Measurements from ENCODE around the gene RNF220. TPM values are rescaled to one million over a fixed set of nuclear protein-coding genes. Genes with fewer than 3 reads are reported as not detected.

Gene RNF220
- polyA plus RNA-seq, 1 donor = 83.4 TPM

DNA sequence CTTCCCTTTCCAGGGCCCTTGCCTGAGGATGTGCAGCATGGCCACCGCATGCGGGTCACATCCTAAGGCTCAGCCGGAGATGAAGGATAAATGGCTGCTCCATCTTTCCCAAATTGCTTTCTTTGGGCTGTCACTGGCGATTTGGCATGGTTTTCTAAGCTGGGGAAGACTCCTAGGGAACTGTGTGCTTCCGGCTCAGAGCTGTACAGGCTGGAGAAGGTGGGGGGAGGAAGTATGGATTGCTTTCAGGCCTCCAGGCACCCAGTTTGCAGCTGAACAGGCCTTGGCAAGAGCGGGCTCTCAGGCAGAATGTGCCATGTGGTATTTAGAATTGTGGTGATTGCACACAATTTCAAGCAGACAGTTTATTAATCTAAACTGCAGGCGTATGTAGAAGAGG, 220.3 kb downstream of the RNF220 start:
- Histone ChIP-seq H3K27ac (ENCODE audit: low read length) (no peak overlapping the region), H3K36me3 (ENCODE audit: control insufficient read depth, insufficient read depth, low read length) (no peaks in the 10 kb centered on the region)
- WGBS (ENCODE audit: insufficient coverage, low lambda C conversion rate) = 67% methylated on average over 1 of the region's 7 CpGs

DNA sequence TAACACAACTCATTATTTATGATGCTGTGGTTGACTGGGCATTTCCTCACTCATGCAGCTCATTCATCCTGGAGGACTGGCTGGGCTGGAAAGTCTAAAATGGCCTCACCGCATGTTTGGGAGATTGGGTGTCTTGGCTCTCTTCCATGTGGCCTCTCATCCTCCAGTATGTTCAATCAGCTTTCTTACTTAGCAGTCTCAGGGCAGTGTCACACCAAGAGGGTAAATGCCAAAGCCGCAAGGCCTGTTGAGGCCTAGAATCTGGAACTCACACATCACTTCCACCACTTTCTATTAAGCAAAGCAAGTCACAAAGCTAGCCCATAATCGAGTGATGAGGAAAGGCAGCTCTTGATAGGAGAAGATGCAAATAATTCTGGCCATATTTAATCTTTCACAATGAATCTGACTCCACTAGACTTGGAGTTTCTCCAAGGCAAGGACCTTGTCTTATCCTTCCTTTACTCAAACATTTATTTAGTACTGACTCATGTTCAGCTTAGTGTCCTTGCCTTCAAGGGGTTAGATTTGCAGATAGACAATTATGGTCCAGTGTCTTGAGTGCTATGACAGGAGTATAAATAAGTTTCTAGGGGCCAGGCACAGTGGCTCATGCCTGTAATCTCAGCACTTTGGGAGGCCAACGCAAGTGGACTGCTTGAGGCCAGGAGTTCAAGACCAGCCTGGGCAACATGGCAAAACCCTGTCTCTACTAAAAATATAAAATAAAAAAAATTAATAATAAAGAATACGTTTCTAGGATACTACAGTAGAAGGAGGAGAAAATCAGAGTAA, 224.1 kb downstream of the RNF220 start:
- Histone ChIP-seq H3K27me3 (ENCODE audit: control insufficient read depth, insufficient read depth, low read length) (no peaks in the 10 kb centered on the region), H3K27ac (ENCODE audit: low read length) (no peak overlapping the region), H3K4me3 (ENCODE audit: low read length) (no peak overlapping the region), H3K9me3 (ENCODE audit: control insufficient read depth, low read depth, low read length) (no peaks in the 10 kb centered on the region), H3K4me1 (ENCODE audit: control insufficient read depth, insufficient read depth, low read length) (peaks cover 18% of the 10 kb centered on the region), H3K36me3 (ENCODE audit: control insufficient read depth, insufficient read depth, low read length) (peaks cover 10% of the 10 kb centered on the region)
- 94% methylated on average over 3 of the region's 5 CpGs for WGBS (ENCODE audit: insufficient coverage, low lambda C conversion rate)
- DNase-seq = no peak

More for the DNA sequence above, 220.3 kb downstream of the RNF220 start:
- DNase-seq = no peak
- Histone ChIP-seq H3K4me3 (ENCODE audit: low read length) (no peak overlapping the region), H3K27me3 (ENCODE audit: control insufficient read depth, insufficient read depth, low read length) (no peaks in the 10 kb centered on the region), H3K9me3 (ENCODE audit: control insufficient read depth, low read depth, low read length) (no peaks in the 10 kb centered on the region), H3K4me1 (ENCODE audit: control insufficient read depth, insufficient read depth, low read length) (no peaks in the 10 kb centered on the region)

DNA sequence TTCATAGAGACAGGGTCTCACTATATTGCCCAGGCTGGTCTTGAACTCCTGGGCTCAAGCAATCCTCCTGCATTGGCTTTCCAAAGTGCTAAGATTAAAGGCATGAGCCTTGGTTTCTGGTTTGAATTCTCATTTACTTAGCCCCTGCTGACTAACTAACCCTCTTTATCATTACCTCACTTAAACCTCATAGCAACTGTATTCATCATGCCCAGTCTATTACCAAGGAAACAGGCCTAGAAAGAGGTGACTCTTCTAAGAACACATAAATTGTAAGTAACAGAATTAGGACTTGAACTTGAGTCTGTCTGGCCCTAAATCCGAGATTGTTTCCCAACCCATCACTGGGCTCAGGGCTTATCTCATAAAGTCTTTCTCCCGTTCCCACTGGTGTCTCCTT, 225.1 kb downstream of the RNF220 start:
- Histone ChIP-seq H3K27ac (ENCODE audit: low read length) (no peak overlapping the region), H3K27me3 (ENCODE audit: control insufficient read depth, insufficient read depth, low read length) (no peaks in the 10 kb centered on the region), H3K9me3 (ENCODE audit: control insufficient read depth, low read depth, low read length) (no peaks in the 10 kb centered on the region), H3K36me3 (ENCODE audit: control insufficient read depth, insufficient read depth, low read length) (peaks cover 20% of the 10 kb centered on the region), H3K4me3 (ENCODE audit: low read length) (no peak overlapping the region), H3K4me1 (ENCODE audit: control insufficient read depth, insufficient read depth, low read length) (peaks cover 20% of the 10 kb centered on the region)
- no CpG with 5 or more reads among the region's 2 CpGs for WGBS (ENCODE audit: insufficient coverage, low lambda C conversion rate)
- no peak for DNase-seq

DNA sequence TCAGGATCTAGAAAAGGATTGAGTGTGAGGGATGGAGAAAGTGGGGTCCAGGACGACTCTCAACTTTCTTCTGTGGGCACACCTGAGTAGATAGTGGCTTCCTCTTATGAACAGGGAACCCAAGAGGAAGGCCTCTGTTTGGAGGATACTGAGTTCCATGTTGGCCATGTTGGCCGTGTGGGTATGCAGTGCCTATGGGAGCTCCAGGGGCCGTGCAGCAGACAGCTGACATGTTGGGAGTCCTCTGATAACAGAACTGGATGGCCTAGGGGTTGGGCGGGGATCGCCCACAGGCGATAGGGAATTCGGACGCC, 226.2 kb downstream of the RNF220 start:
- Histone ChIP-seq H3K9me3 (ENCODE audit: control insufficient read depth, low read depth, low read length) (no peaks in the 10 kb centered on the region), H3K36me3 (ENCODE audit: control insufficient read depth, insufficient read depth, low read length) (peaks cover 32% of the 10 kb centered on the region), H3K4me1 (ENCODE audit: control insufficient read depth, insufficient read depth, low read length) (peaks cover 20% of the 10 kb centered on the region), H3K4me3 (ENCODE audit: low read length) (peak overlapping the region; percentile 66), H3K27me3 (ENCODE audit: control insufficient read depth, insufficient read depth, low read length) (no peaks in the 10 kb centered on the region), H3K27ac (ENCODE audit: low read length) (peak overlapping the region; percentile 87)
- no CpG with 5 or more reads among the region's 8 CpGs for WGBS (ENCODE audit: insufficient coverage, low lambda C conversion rate)
- DNase-seq = no peak

DNA sequence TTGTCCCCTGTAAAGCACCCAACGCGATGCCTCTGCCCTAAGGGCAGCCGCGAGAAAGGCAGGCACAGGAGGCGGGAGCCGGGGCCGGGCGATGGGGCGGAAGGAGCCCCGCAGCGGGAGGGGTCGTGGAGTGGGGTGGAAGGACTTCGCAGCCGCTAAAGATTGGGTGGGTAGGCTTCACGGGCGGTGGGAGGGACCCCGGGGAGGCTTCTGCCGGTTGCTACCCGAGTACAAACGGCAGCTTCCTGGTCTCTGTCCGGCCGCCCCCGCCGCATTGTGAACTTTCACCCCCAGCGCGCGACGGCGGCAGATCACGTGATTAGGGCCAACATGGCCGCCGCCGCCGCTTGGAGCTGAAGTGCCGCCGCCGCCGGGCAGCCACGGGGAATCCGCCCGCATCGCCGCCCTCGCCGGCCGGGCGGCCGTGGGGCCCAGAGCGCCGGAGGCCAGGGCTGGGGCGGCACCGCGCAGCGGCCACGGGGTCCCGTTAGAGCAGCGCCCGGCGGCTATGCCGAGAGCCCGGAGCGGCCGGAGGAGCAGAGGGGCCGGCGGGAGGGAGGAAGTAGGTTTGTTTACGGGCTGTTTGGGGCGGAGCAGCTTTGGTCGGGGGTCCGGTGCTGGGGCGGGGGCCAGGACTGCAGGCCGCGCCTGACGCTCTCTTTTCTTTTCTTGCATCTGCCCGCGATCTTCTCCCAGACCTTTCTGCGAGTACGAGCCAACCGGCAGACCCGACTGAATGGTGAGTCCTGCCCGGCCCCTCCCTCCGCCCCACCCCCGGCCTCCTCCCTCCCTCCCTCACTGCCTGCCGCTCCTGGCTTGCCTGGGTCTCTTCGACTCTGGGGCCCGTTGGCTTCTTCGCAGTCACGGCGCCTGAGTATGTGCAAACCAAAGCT, 226.8 kb downstream of the RNF220 start:
- Histone ChIP-seq H3K4me1 (ENCODE audit: control insufficient read depth, insufficient read depth, low read length) (peaks cover 20% of the 10 kb centered on the region), H3K4me3 (ENCODE audit: low read length) (peak overlapping the region; percentile 66), H3K27me3 (ENCODE audit: control insufficient read depth, insufficient read depth, low read length) (no peaks in the 10 kb centered on the region), H3K36me3 (ENCODE audit: control insufficient read depth, insufficient read depth, low read length) (peaks cover 38% of the 10 kb centered on the region), H3K9me3 (ENCODE audit: control insufficient read depth, low read depth, low read length) (no peaks in the 10 kb centered on the region), H3K27ac (ENCODE audit: low read length) (peak overlapping the region; percentile 87)
- DNase-seq = peak; percentile 86 to 95
- WGBS (ENCODE audit: insufficient coverage, low lambda C conversion rate) = no CpG with 5 or more reads among the region's 88 CpGs

DNA sequence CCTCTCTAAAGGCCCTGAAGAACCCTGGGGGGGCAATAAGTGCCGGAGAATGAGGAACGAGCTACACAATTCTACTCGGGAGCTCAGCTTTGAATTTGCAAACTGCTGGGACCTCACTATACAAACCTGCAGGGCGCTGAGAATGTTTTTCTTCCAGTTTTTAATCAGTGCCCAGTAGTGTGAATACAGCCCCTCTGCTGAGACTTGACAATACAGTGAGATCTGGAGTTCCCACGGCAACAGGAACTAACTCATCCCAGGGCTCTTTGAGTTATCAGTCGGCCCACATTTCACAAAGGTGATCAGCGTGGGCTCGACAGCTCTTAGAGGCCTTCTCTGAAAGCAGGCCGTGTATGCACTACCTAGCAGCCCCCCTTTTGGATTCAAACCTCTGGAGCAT, 227.5 kb downstream of the RNF220 start:
- no peaks in the 10 kb centered on the region for H3K27me3 ChIP-seq (ENCODE audit: control insufficient read depth, insufficient read depth, low read length)
- peak overlapping the region; percentile 66 for H3K4me3 ChIP-seq (ENCODE audit: low read length)
- no peak for DNase-seq
- peaks cover 45% of the 10 kb centered on the region for H3K36me3 ChIP-seq (ENCODE audit: control insufficient read depth, insufficient read depth, low read length)
- peak overlapping the region; percentile 61 for H3K27ac ChIP-seq (ENCODE audit: low read length)
- no peaks in the 10 kb centered on the region for H3K9me3 ChIP-seq (ENCODE audit: control insufficient read depth, low read depth, low read length)
- no CpG with 5 or more reads among the region's 9 CpGs for WGBS (ENCODE audit: insufficient coverage, low lambda C conversion rate)
- H3K4me1 ChIP-seq (ENCODE audit: control insufficient read depth, insufficient read depth, low read length) = peaks cover 20% of the 10 kb centered on the region

DNA sequence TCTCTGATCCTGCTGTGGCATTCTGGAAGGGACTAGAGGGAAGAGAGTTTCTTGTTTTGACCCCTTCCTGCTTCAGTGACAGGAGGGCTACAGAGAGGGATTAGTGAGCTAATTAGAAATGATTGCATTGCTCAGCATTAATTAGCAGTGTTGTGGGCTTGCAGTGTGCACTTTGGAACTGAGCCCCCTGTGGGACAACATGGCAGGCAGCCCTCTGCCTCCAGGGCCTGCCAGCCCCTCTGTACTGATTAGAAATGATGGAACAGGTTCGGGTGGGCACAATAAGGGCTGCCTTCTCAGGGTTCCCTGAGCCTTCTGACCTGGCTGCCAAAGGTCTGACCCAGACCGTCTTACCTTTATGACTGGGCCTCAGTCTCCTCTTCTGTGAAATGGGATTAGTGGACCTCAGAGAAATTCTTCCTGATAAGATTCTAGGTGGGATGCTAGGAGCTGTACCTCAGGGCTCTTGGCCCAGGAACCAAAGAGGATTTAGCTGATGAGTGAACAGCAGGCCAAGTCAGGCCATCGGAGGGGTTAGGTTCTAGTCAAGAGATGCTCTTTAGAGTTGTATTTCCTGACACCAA, 229.6 kb downstream of the RNF220 start:
- no CpG with 5 or more reads among the region's 3 CpGs for WGBS (ENCODE audit: insufficient coverage, low lambda C conversion rate)
- Histone ChIP-seq H3K9me3 (ENCODE audit: control insufficient read depth, low read depth, low read length) (no peaks in the 10 kb centered on the region), H3K4me3 (ENCODE audit: low read length) (no peak overlapping the region), H3K27ac (ENCODE audit: low read length) (no peak overlapping the region), H3K4me1 (ENCODE audit: control insufficient read depth, insufficient read depth, low read length) (peaks cover 20% of the 10 kb centered on the region), H3K27me3 (ENCODE audit: control insufficient read depth, insufficient read depth, low read length) (no peaks in the 10 kb centered on the region), H3K36me3 (ENCODE audit: control insufficient read depth, insufficient read depth, low read length) (peaks cover 65% of the 10 kb centered on the region)
- no peak for DNase-seq

DNA sequence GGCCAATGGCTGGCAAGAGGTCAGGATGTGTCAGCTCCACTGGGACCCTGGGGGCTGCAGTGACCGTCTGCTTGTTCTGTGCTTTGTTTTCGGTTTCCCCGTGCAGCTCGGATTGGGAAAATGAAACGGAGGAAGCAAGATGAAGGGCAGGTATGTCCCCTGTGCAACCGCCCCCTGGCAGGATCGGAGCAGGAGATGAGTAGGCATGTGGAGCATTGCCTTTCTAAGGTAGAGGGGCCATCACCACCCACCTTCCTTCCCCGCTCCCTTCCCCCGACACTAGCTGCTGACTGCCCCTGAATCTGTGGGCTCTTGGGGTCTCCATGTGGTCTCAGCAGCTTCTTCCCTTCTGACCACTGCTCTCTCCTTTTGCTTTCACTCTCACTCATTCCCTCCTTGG, 230.4 kb downstream of the RNF220 start:
- WGBS (ENCODE audit: insufficient coverage, low lambda C conversion rate) = no CpG with 5 or more reads among the region's 9 CpGs
- H3K4me3 ChIP-seq (ENCODE audit: low read length) = no peak overlapping the region
- peaks cover 71% of the 10 kb centered on the region for H3K36me3 ChIP-seq (ENCODE audit: control insufficient read depth, insufficient read depth, low read length)
- DNase-seq = no peak
- no peak overlapping the region for H3K27ac ChIP-seq (ENCODE audit: low read length)
- H3K27me3 ChIP-seq (ENCODE audit: control insufficient read depth, insufficient read depth, low read length) = no peaks in the 10 kb centered on the region
- peaks cover 20% of the 10 kb centered on the region for H3K4me1 ChIP-seq (ENCODE audit: control insufficient read depth, insufficient read depth, low read length)
- no peaks in the 10 kb centered on the region for H3K9me3 ChIP-seq (ENCODE audit: control insufficient read depth, low read depth, low read length)

DNA sequence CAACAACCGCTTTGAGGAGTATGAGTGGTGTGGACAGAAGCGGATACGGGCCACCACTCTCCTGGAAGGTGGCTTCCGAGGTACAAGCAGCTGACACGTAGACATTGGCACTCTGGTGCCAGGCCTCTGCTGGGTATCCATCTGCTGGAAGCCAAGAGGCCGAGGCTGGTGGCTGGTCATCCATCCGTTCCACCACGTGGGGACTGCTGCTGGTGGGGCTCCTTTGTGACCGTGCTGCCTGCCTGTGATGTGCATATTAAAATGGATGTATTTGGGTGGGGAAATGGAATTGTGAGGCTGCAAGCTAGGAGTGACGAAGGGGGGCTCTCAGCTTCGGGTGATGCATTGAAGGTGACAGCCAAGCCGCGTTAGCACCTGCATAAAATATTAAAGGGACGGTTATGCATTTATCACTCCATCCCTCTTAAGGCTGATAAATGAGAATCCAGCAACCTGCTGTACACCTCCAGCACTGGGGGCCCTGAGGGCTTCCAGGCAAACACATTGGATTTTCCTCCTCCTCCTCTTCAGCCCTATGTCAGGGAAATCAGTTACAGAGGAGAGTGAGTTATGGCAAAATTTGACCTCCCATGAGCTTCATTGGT, 231.1 kb downstream of the RNF220 start:
- Histone ChIP-seq H3K4me1 (ENCODE audit: control insufficient read depth, insufficient read depth, low read length) (peaks cover 20% of the 10 kb centered on the region), H3K27ac (ENCODE audit: low read length) (no peak overlapping the region)

More for the DNA sequence above, 231.1 kb downstream of the RNF220 start:
- WGBS (ENCODE audit: insufficient coverage, low lambda C conversion rate) = no CpG with 5 or more reads among the region's 14 CpGs
- H3K27me3 ChIP-seq (ENCODE audit: control insufficient read depth, insufficient read depth, low read length) = no peaks in the 10 kb centered on the region
- H3K4me3 ChIP-seq (ENCODE audit: low read length) = no peak overlapping the region
- no peak for DNase-seq
- no peaks in the 10 kb centered on the region for H3K9me3 ChIP-seq (ENCODE audit: control insufficient read depth, low read depth, low read length)
- peaks cover 78% of the 10 kb centered on the region for H3K36me3 ChIP-seq (ENCODE audit: control insufficient read depth, insufficient read depth, low read length)

Measured in large intestine (tissue), 3 donors.